K562 (cell line): ENCODE data around the gene PRM3. TPM values are rescaled to one million over a fixed set of nuclear protein-coding genes. Genes with fewer than 3 reads are reported as not detected.

Experiments used
- BACH1 ChIP-seq: fragments of 200-800 bp; sonication (Bioruptor generic); IDR thresholded peaks from 2 replicates; pipeline ENCODE4 v1.6.1; 2016; ENCODE audit warnings: missing genetic modification characterization, missing compliant biosample characterization
- CAMTA2 ChIP-seq: fragments of 250-450 bp; sonication (Bioruptor Pico); conservative IDR thresholded peaks from 2 replicates; pipeline ENCODE4 v1.5.1; 2022
- CBFA2T2 ChIP-seq: fragments of 450-650 bp; conservative IDR thresholded peaks from 2 replicates; pipeline ENCODE4 v1.6.1; 2017; ENCODE audit warnings: mild to moderate bottlenecking
- ELF4 ChIP-seq: fragments of 450-650 bp; formaldehyde crosslinking; IDR thresholded peaks from 2 replicates; pipeline ENCODE4 v1.4.0; 2022; ENCODE audit warnings: missing genetic modification characterization
- ETS2 ChIP-seq: IDR thresholded peaks from 2 replicates; pipeline ENCODE4 v1.6.1; 2016; ENCODE audit warnings: borderline replicate concordance, missing genetic modification characterization, mild to moderate bottlenecking, moderate library complexity, missing compliant biosample characterization; ENCODE audit not compliant: poor library complexity, severe bottlenecking
- FOXK1 ChIP-seq: sonication (generic); formaldehyde crosslinking; IDR thresholded peaks from 2 replicates; pipeline ENCODE4 v1.8.0; 2022; ENCODE audit warnings: missing genetic modification reagents, mild to moderate bottlenecking, borderline replicate concordance
- GATAD2A ChIP-seq: fragments of 450-650 bp; IDR thresholded peaks from 2 replicates; pipeline ENCODE4 v1.6.1; 2017
- HMG20B ChIP-seq: fragments of 250-450 bp; sonication (Bioruptor Pico); IDR thresholded peaks from 2 replicates; pipeline ENCODE4 v1.5.0; 2021; ENCODE audit warnings: mild to moderate bottlenecking
- HSF4 ChIP-seq: fragments of 250-450 bp; sonication (Bioruptor Pico); IDR thresholded peaks from 2 replicates; pipeline ENCODE4 v2.1.2; 2022; ENCODE audit warnings: mild to moderate bottlenecking, moderate library complexity, borderline replicate concordance
- KLF1 ChIP-seq: fragments of 450-650 bp; IDR thresholded peaks from 2 replicates; pipeline ENCODE4 v1.6.1; 2016; ENCODE audit warnings: missing genetic modification characterization, missing compliant biosample characterization
- MIER1 ChIP-seq: fragments of 450-650 bp; IDR thresholded peaks from 2 replicates; pipeline ENCODE4 v1.6.1; 2016; ENCODE audit warnings: antibody characterized with exemption, mild to moderate bottlenecking, low read depth
- MTA2 ChIP-seq: fragments of 450-650 bp; IDR thresholded peaks from 2 replicates; pipeline ENCODE4 v1.6.1; 2016; ENCODE audit warnings: low read depth
- MYC ChIP-seq, 2 experiments: fragments of 250-450 bp in 1 of 2; sonication (Bioruptor Pico) in 1 of 2; IDR thresholded peaks; 2 replicates each; pipeline versions ENCODE4 v1.5.1 to v1.6.1; 2012 to 2021; ENCODE audit warnings: low read depth in 2 of 2, borderline replicate concordance in 1 of 2, improper control_type of control experiment in 1 of 2, low read length in 1 of 2, mild to moderate bottlenecking in 1 of 2, moderate library complexity in 1 of 2
- PHF20 ChIP-seq: fragments of 450-650 bp; IDR thresholded peaks from 2 replicates; pipeline ENCODE4 v1.6.1; 2018; ENCODE audit not compliant: partially characterized antibody
- POLR2H ChIP-seq: IDR thresholded peaks from 2 replicates; pipeline ENCODE4 v1.6.1; 2016; ENCODE audit warnings: missing genetic modification characterization, low read depth, mild to moderate bottlenecking, control low read depth, missing compliant biosample characterization, moderate library complexity
- RBBP5 ChIP-seq: fragments of 200-600 bp; sonication (generic); IDR thresholded peaks from 2 replicates; pipeline ENCODE4 v1.6.1; 2012; ENCODE audit warnings: borderline replicate concordance, mild to moderate bottlenecking, low read length, control low read depth, inconsistent platforms; ENCODE audit not compliant: insufficient read depth, poor library complexity, severe bottlenecking
- SMC3 ChIP-seq: conservative IDR thresholded peaks from 2 replicates; pipeline ENCODE4 v1.6.1; 2011; ENCODE audit warnings: low read depth, low read length, improper control_type of control experiment; ENCODE audit not compliant: insufficient read depth
- SRSF1 ChIP-seq: fragments of 200-400 bp; formaldehyde crosslinking; IDR thresholded peaks from 2 replicates; pipeline ENCODE4 v1.6.1; 2017; ENCODE audit warnings: mild to moderate bottlenecking, low read depth, low read length, moderate library complexity
- STAT5B ChIP-seq: fragments of 250-450 bp; sonication (Bioruptor Pico); IDR thresholded peaks from 2 replicates; pipeline ENCODE4 v1.8.0; 2021; ENCODE audit warnings: mild to moderate bottlenecking, inconsistent platforms
- TCF15 ChIP-seq: fragments of 250-450 bp; sonication (Bioruptor Pico); IDR thresholded peaks from 2 replicates; pipeline ENCODE4 v1.8.0; 2022; ENCODE audit warnings: moderate library complexity, mild to moderate bottlenecking, inconsistent platforms
- TEAD1 ChIP-seq, 2 experiments: fragments of 450-650 bp in 1 of 2; sonication (generic) in 1 of 2; formaldehyde crosslinking; IDR thresholded peaks; 2 replicates each; pipeline versions ENCODE4 v1.4.0 to v1.8.0; 2020 to 2022; ENCODE audit warnings: mild to moderate bottlenecking in 2 of 2, missing genetic modification reagents in 1 of 2
- TRIM24 ChIP-seq, 2 experiments: fragments of 450-650 bp; IDR thresholded peaks; 2 replicates each; pipeline ENCODE4 v1.6.1; 2016
- TSC22D4 ChIP-seq: fragments of 450-650 bp; IDR thresholded peaks from 2 replicates; pipeline ENCODE4 v1.6.1; 2016; ENCODE audit warnings: missing genetic modification characterization, missing biosample characterization, control low read depth
- ZEB2 ChIP-seq: fragments of 450-650 bp; IDR thresholded peaks from 2 replicates; pipeline ENCODE4 v1.6.1; 2016
- ZKSCAN1 ChIP-seq: fragments of 150-350 bp; IDR thresholded peaks from 2 replicates; pipeline ENCODE4 v1.6.1; 2016; ENCODE audit warnings: low read depth, low read length
- ZNF124 ChIP-seq: sonication (generic); formaldehyde crosslinking; IDR thresholded peaks from 2 replicates; pipeline ENCODE4 v1.8.1; 2022; ENCODE audit warnings: missing genetic modification reagents
- ZNF133 ChIP-seq: fragments of 250-450 bp; sonication (Bioruptor Pico); IDR thresholded peaks from 2 replicates; pipeline ENCODE4 v1.4.0; 2020; ENCODE audit warnings: mild to moderate bottlenecking
- ZNF253 ChIP-seq: fragments of 250-450 bp; sonication (Bioruptor Pico); conservative IDR thresholded peaks from 2 replicates; pipeline ENCODE4 v1.6.1; 2021; ENCODE audit warnings: mild to moderate bottlenecking
- ZNF395 ChIP-seq: fragments of 200-800 bp; sonication (Bioruptor generic); IDR thresholded peaks from 2 replicates; pipeline ENCODE4 v1.6.1; 2017; ENCODE audit warnings: missing genetic modification characterization, missing compliant biosample characterization
- polyA plus RNA-seq, 8 experiments: library from polyadenylated mRNA; depleted of rRNA in 4 of 8; stranded (reverse) in 5 of 8; unstranded in 3 of 8; fragments of >200 nt; fragmentation: Nextera tagmentation in 2 of 8; fragmentation: Illumina TruSeq in 1 of 8; extraction: Ambion mirVana in 2 of 8; extraction: Trizol in 1 of 8; gene quantifications; 2 replicates each; pipeline versions ENCODE4 v1.2.1 to v1.2.3, GENCODE V29; 2011 to 2014; ENCODE audit warnings: inconsistent platforms in 1 of 8, missing spikeins in 1 of 8
- total RNA-seq, 7 experiments: library from RNA; depleted of rRNA in 6 of 7; stranded (reverse); fragments of >200 nt in 6 of 7; fragmentation: Illumina TruSeq in 2 of 7; extraction: Trizol in 2 of 7; gene quantifications; 2 replicates each; pipeline versions ENCODE4 v1.2.1 to v1.2.3, GENCODE V29; 2011 to 2021; ENCODE audit warnings: low replicate concordance in 1 of 7

Gene PRM3
- total and polyA plus RNA-seq, 9 of the 15 experiments (the other 6 are each of a cell fraction or from before 2014, with no cell fraction given): not detected

DNA sequence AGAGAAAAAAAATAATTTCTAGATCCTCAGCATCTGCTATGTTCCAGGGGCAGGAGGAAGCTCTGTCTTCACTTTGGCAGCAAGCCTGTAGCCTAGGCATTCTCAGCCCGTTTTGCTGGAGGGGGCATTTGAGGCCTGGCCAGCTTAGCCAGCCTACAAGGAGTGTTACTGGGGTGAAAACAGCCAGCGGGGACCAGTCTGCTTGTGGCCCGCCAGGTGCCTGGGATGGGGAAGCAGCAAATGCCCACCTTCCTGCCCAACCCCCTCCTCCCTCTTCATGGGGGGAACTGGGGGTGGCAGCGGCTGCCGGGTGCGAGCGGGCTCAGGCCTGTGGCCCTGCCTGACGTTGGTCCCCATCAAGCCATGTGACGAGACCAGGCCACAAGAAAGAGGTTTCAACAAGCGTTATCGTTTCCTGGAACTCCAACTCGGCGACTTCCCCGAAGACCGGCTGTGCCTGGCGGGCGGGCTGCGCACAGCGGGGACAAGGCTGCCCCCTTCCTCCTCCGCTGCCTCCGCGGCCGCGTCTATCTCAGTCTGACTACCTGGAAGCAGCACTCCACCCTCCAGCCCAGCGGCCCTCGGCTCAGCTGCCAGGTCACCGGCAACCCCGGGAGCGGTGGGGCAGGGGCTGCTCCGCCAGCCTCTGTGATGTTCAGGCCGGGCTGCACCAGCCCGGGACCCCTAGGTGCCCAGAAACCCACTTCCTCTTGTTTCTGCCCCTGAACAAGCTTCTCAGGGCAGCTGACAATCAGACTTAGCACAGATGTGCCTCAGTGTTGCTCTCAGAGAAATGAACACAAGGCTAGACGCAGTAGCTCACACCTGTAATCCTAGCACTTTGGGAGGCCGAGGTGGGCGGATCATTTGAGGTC is 40.3 kb downstream of the PRM3 start (continued):
- TF ChIP-seq HSF4 (CRISPR knock-in tag): peak; percentile 88; the same call in 1 of the 2 replicates
- peak; percentile 93; the same call in 1 of the 2 replicates for TF ChIP-seq CAMTA2 (CRISPR knock-in tag)
- no peak for TF ChIP-seq SMC3
- TF ChIP-seq POLR2H (tag): peak; percentile 33; the same call in 1 of the 2 replicates
- TF ChIP-seq ZNF124 (CRISPR knock-in tag): no peak
- no peak for TF ChIP-seq STAT5B (CRISPR knock-in tag)
- TF ChIP-seq MIER1: no peak
- peak; percentile 49 for TF ChIP-seq CBFA2T2
- TF ChIP-seq TSC22D4 (tag): no peak
- TF ChIP-seq SRSF1: no peak
- TF ChIP-seq TRIM24 (IDR thresholded peaks at IDR 0.05): peak in 1 of 2 experiments; percentile 69; a peak in 1 of 4 replicates
- no peak for TF ChIP-seq PHF20
- peak; percentile 73; the same call in 1 of the 2 replicates for TF ChIP-seq BACH1 (tag)
- peak; percentile 89 for TF ChIP-seq MYC (IDR thresholded peaks at IDR 0.05; ENCODE audit: low read depth, low read length)
- TF ChIP-seq MYC (CRISPR knock-in tag; IDR thresholded peaks at IDR 0.05; ENCODE audit: borderline replicate concordance, low read depth): peak; percentile 91
- TF ChIP-seq TCF15 (CRISPR knock-in tag): no peak; the same call in 1 of the 2 replicates
- peak; percentile 73 for TF ChIP-seq KLF1
- peak; percentile 97 for TF ChIP-seq ZNF395 (CRISPR knock-in tag)
- no peak; a peak in 2 of 4 replicates for TF ChIP-seq TEAD1 (CRISPR knock-in tag; IDR thresholded peaks at IDR 0.05)
- TF ChIP-seq ZNF133 (CRISPR knock-in tag): peak; percentile 42; the same call in 1 of the 2 replicates
- no peak for TF ChIP-seq MTA2
- no peak for TF ChIP-seq ETS2 (tag)
- TF ChIP-seq ELF4 (CRISPR knock-in tag): no peak
- TF ChIP-seq ZNF253 (CRISPR knock-in tag): no peak
- peak; percentile 71 for TF ChIP-seq RBBP5
- TF ChIP-seq GATAD2A: 0 out of 2 replicates have a peak, but pooled peaks have one; percentile 10
- no peak for TF ChIP-seq HMG20B (CRISPR knock-in tag)
- TF ChIP-seq ZEB2: peak; percentile 33; the same call in 1 of the 2 replicates
- no peak for TF ChIP-seq FOXK1
- TF ChIP-seq ZKSCAN1: 0 out of 2 replicates have a peak, but pooled peaks have one; percentile 55
